ENCODE data around the gene VASN.
A peak's percentile ranks its signal among the peaks of the same experiment; 100 is the strongest.

The VASN gene

GRCh38 chr16:4376893-4377572 is 5.4 kb downstream of the VASN start:
- H2AFZ ChIP-seq (ENCODE audit: low read depth, low read length) = no peak overlapping the region
- H3K4me3 ChIP-seq (ENCODE audit: insufficient read depth in 1 of 2, low read depth in 1 of 2, low read length in 2 of 2) = peak overlapping the region in 1 of 2 experiments; percentile 70
- peak overlapping the region; percentile 86 for H3K9ac ChIP-seq (ENCODE audit: low read length)
- no peaks in the 10 kb centered on the region for H3K27me3 ChIP-seq (ENCODE audit: control insufficient read depth in 1 of 2, insufficient read depth in 1 of 2, low read length in 2 of 2)
- 60% methylated on average over 27 of the region's 27 CpGs for whole genome bisulfite sequencing
- no peak overlapping the region for H3K4me2 ChIP-seq (ENCODE audit: low read length, poor library complexity, severe bottlenecking)
- H3K14ac ChIP-seq (ENCODE audit: low read length in 2 of 2) = peak overlapping the region in 1 of 2 experiments; percentile 68
- no peak overlapping the region for H2BK120ac ChIP-seq (ENCODE audit: low read depth, low read length)
- no peak overlapping the region for H2BK5ac ChIP-seq (ENCODE audit: low read depth, low read length, poor library complexity, severe bottlenecking)
- H3K9me3 ChIP-seq (ENCODE audit: control insufficient read depth, low read length) = no peaks in the 10 kb centered on the region
- peaks cover 90% of the 10 kb centered on the region for H3K4me1 ChIP-seq (ENCODE audit: control insufficient read depth, insufficient read depth, low read depth, low read length)
- H2AK5ac ChIP-seq (ENCODE audit: low read length, severe bottlenecking) = peak overlapping the region; percentile 61
- peak overlapping the region; percentile 46 for H4K91ac ChIP-seq (ENCODE audit: low read length)
- H4K8ac ChIP-seq (ENCODE audit: low read length) = peak overlapping the region; percentile 73
- H3K27ac ChIP-seq (ENCODE audit: low read length, poor library complexity, severe bottlenecking) = no peak overlapping the region
- DNase-seq = no peak
- peak overlapping the region in 1 of 2 experiments; percentile 73 for H3K4ac ChIP-seq (ENCODE audit: low read depth in 1 of 2, low read length in 2 of 2)
- peak overlapping the region in 1 of 2 experiments; percentile 6 for H3K18ac ChIP-seq (ENCODE audit: low read depth in 1 of 2, low read length in 2 of 2)
- no peak overlapping the region for H2BK15ac ChIP-seq (ENCODE audit: low read depth, poor library complexity, severe bottlenecking)
- peak overlapping the region in 1 of 2 experiments; percentile 51 for H2BK12ac ChIP-seq (ENCODE audit: low read length in 2 of 2)
- H3K79me1 ChIP-seq (replicated peaks; ENCODE audit: low read length, poor library complexity, severe bottlenecking) = peaks cover 26% of the 10 kb centered on the region
- H3K36me3 ChIP-seq (ENCODE audit: control insufficient read depth in 1 of 2, insufficient read depth in 2 of 2, low read depth in 1 of 2, low read length in 2 of 2) = peaks cover 39 to 54% of the 10 kb centered on the region in 2 experiments
- H3K23ac ChIP-seq (ENCODE audit: low read length in 2 of 2) = no peak overlapping the region

GRCh38 chr16:4377573-4378154 is 6.0 kb downstream of the VASN start:
- no peak overlapping the region for H3K27ac ChIP-seq (ENCODE audit: low read length, poor library complexity, severe bottlenecking)
- peak overlapping the region in 1 of 2 experiments; percentile 22 for H2BK12ac ChIP-seq (ENCODE audit: low read length in 2 of 2)
- H2AFZ ChIP-seq (ENCODE audit: low read depth, low read length) = no peak overlapping the region
- H3K9ac ChIP-seq (ENCODE audit: low read length) = peak overlapping the region; percentile 68
- H3K79me1 ChIP-seq (replicated peaks; ENCODE audit: low read length, poor library complexity, severe bottlenecking) = peaks cover 32% of the 10 kb centered on the region
- H3K4ac ChIP-seq (ENCODE audit: low read depth in 1 of 2, low read length in 2 of 2) = no peak overlapping the region
- no peaks in the 10 kb centered on the region for H3K27me3 ChIP-seq (ENCODE audit: control insufficient read depth in 1 of 2, insufficient read depth in 1 of 2, low read length in 2 of 2)
- peak overlapping the region in 1 of 2 experiments; percentile 11 for H3K23ac ChIP-seq (ENCODE audit: low read length in 2 of 2)
- H3K4me3 ChIP-seq (ENCODE audit: insufficient read depth in 1 of 2, low read depth in 1 of 2, low read length in 2 of 2) = peak overlapping the region in 1 of 2 experiments; percentile 55
- H3K36me3 ChIP-seq (ENCODE audit: control insufficient read depth in 1 of 2, insufficient read depth in 2 of 2, low read depth in 1 of 2, low read length in 2 of 2) = peaks cover 45 to 61% of the 10 kb centered on the region in 2 experiments
- no peak for DNase-seq
- no peak overlapping the region for H2BK5ac ChIP-seq (ENCODE audit: low read depth, low read length, poor library complexity, severe bottlenecking)
- H3K4me2 ChIP-seq (ENCODE audit: low read length, poor library complexity, severe bottlenecking) = no peak overlapping the region
- WGBS = 81% methylated on average over 12 of the region's 12 CpGs
- no peak overlapping the region for H2AK5ac ChIP-seq (ENCODE audit: low read length, severe bottlenecking)
- H3K14ac ChIP-seq (ENCODE audit: low read length in 2 of 2) = no peak overlapping the region
- H4K8ac ChIP-seq (ENCODE audit: low read length) = no peak overlapping the region
- H3K4me1 ChIP-seq (ENCODE audit: control insufficient read depth, insufficient read depth, low read depth, low read length) = peaks cover 88% of the 10 kb centered on the region
- no peak overlapping the region for H2BK120ac ChIP-seq (ENCODE audit: low read depth, low read length)
- no peak overlapping the region for H2BK15ac ChIP-seq (ENCODE audit: low read depth, poor library complexity, severe bottlenecking)
- H3K9me3 ChIP-seq (ENCODE audit: control insufficient read depth, low read length) = no peaks in the 10 kb centered on the region
- no peak overlapping the region for H4K91ac ChIP-seq (ENCODE audit: low read length)
- no peak overlapping the region for H3K18ac ChIP-seq (ENCODE audit: low read depth in 1 of 2, low read length in 2 of 2)

- DNase-seq = no peak
- Histone ChIP-seq H4K8ac (ENCODE audit: low read length) (no peak overlapping the region), H3K18ac (ENCODE audit: low read depth in 1 of 2, low read length in 2 of 2) (no peak overlapping the region), H4K91ac (ENCODE audit: low read length) (no peak overlapping the region), H3K4me3 (ENCODE audit: insufficient read depth in 1 of 2, low read depth in 1 of 2, low read length in 2 of 2) (peak overlapping the region in 1 of 2 experiments; percentile 55), H3K36me3 (ENCODE audit: control insufficient read depth in 1 of 2, insufficient read depth in 2 of 2, low read depth in 1 of 2, low read length in 2 of 2) (peaks cover 50 to 66% of the 10 kb centered on the region in 2 experiments), H3K79me1 (replicated peaks; ENCODE audit: low read length, poor library complexity, severe bottlenecking) (peaks cover 33% of the 10 kb centered on the region), H2AFZ (ENCODE audit: low read depth, low read length) (no peak overlapping the region), H3K4me1 (ENCODE audit: control insufficient read depth, insufficient read depth, low read depth, low read length) (peaks cover 83% of the 10 kb centered on the region), H3K4ac (ENCODE audit: low read depth in 1 of 2, low read length in 2 of 2) (no peak overlapping the region), H3K27me3 (ENCODE audit: control insufficient read depth in 1 of 2, insufficient read depth in 1 of 2, low read length in 2 of 2) (no peaks in the 10 kb centered on the region), H2AK5ac (ENCODE audit: low read length, severe bottlenecking) (no peak overlapping the region), H2BK5ac (ENCODE audit: low read depth, low read length, poor library complexity, severe bottlenecking) (no peak overlapping the region), H3K14ac (ENCODE audit: low read length in 2 of 2) (no peak overlapping the region), H2BK12ac (ENCODE audit: low read length in 2 of 2) (no peak overlapping the region), H2BK15ac (ENCODE audit: low read depth, poor library complexity, severe bottlenecking) (no peak overlapping the region), H3K27ac (ENCODE audit: low read length, poor library complexity, severe bottlenecking) (no peak overlapping the region), H3K9me3 (ENCODE audit: control insufficient read depth, low read length) (no peaks in the 10 kb centered on the region), H2BK120ac (ENCODE audit: low read depth, low read length) (no peak overlapping the region), H3K9ac (ENCODE audit: low read length) (peak overlapping the region; percentile 68), H3K4me2 (ENCODE audit: low read length, poor library complexity, severe bottlenecking) (no peak overlapping the region), H3K23ac (ENCODE audit: low read length in 2 of 2) (no peak overlapping the region)
- WGBS = 57% methylated on average over 15 of the region's 15 CpGs
Observed at GRCh38 chr16:4378161-4378666, 6.6 kb downstream of the VASN start.

- no peak overlapping the region for H3K4me2 ChIP-seq (ENCODE audit: low read length, poor library complexity, severe bottlenecking)
- peaks cover 38% of the 10 kb centered on the region for H3K79me1 ChIP-seq (replicated peaks; ENCODE audit: low read length, poor library complexity, severe bottlenecking)
- no peak overlapping the region for H4K91ac ChIP-seq (ENCODE audit: low read length)
- H2AFZ ChIP-seq (ENCODE audit: low read depth, low read length) = no peak overlapping the region
- H4K8ac ChIP-seq (ENCODE audit: low read length) = no peak overlapping the region
- no peak overlapping the region for H2BK15ac ChIP-seq (ENCODE audit: low read depth, poor library complexity, severe bottlenecking)
- no peak overlapping the region for H3K23ac ChIP-seq (ENCODE audit: low read length in 2 of 2)
- H2BK5ac ChIP-seq (ENCODE audit: low read depth, low read length, poor library complexity, severe bottlenecking) = no peak overlapping the region
- H3K27ac ChIP-seq (ENCODE audit: low read length, poor library complexity, severe bottlenecking) = no peak overlapping the region
- no peaks in the 10 kb centered on the region for H3K27me3 ChIP-seq (ENCODE audit: control insufficient read depth in 1 of 2, insufficient read depth in 1 of 2, low read length in 2 of 2)
- peaks cover 81% of the 10 kb centered on the region for H3K4me1 ChIP-seq (ENCODE audit: control insufficient read depth, insufficient read depth, low read depth, low read length)
- no peak overlapping the region for H3K14ac ChIP-seq (ENCODE audit: low read length in 2 of 2)
- no peak overlapping the region for H2BK12ac ChIP-seq (ENCODE audit: low read length in 2 of 2)
- H3K9me3 ChIP-seq (ENCODE audit: control insufficient read depth, low read length) = no peaks in the 10 kb centered on the region
- 94% methylated on average over 21 of the region's 21 CpGs for WGBS
- DNase-seq = no peak
- H2AK5ac ChIP-seq (ENCODE audit: low read length, severe bottlenecking) = peak overlapping the region; percentile 24
- H3K9ac ChIP-seq (ENCODE audit: low read length) = peak overlapping the region; percentile 68
- no peak overlapping the region for H2BK120ac ChIP-seq (ENCODE audit: low read depth, low read length)
- H3K36me3 ChIP-seq (ENCODE audit: control insufficient read depth in 1 of 2, insufficient read depth in 2 of 2, low read depth in 1 of 2, low read length in 2 of 2) = peaks cover 59 to 73% of the 10 kb centered on the region in 2 experiments
- no peak overlapping the region for H3K4ac ChIP-seq (ENCODE audit: low read depth in 1 of 2, low read length in 2 of 2)
- H3K18ac ChIP-seq (ENCODE audit: low read depth in 1 of 2, low read length in 2 of 2) = no peak overlapping the region
- no peak overlapping the region for H3K4me3 ChIP-seq (ENCODE audit: insufficient read depth in 1 of 2, low read depth in 1 of 2, low read length in 2 of 2)
Observed at GRCh38 chr16:4378999-4379690, 7.5 kb downstream of the VASN start.
